Stimulated activated CD4-positive, alpha-beta T cell treated with anti-CD3 and anti-CD28 coated beads, Interleukin-1b, Interleukin-23, amount 100 ng/mL, for 48 hours (primary cell): ENCODE results near the gene ARID5B.

ENCODE experiments used
- DNase-seq: peaks from one replicate; pipeline ENCODE4 v3.0.0-alpha.2; 2020

The ARID5B gene

GRCh38 chr10:62056219-62056618, 154.7 kb downstream of the ARID5B start:
- no peak for DNase-seq

GRCh38 chr10:62056698-62057097, 155.2 kb downstream of the ARID5B start:
- DNase-seq = no peak

- no peak for DNase-seq
Measured at GRCh38 chr10:62057359-62057758, 155.9 kb downstream of the ARID5B start.

- DNase-seq = no peak
Measured at GRCh38 chr10:62057850-62058249, 156.4 kb downstream of the ARID5B start.

- DNase-seq = no peak
Measured at GRCh38 chr10:62058476-62058875, 157.0 kb downstream of the ARID5B start.

- DNase-seq = no peak
Measured at GRCh38 chr10:62058896-62059216, 157.4 kb downstream of the ARID5B start.

GRCh38 chr10:62059217-62059920, 157.9 kb downstream of the ARID5B start:
- DNase-seq = no peak

- DNase-seq = no peak
Measured at GRCh38 chr10:62062028-62062427, 160.5 kb downstream of the ARID5B start.

GRCh38 chr10:62062752-62063512, 161.4 kb downstream of the ARID5B start:
- no peak for DNase-seq

GRCh38 chr10:62063795-62064472, 162.4 kb downstream of the ARID5B start:
- no peak for DNase-seq

- no peak for DNase-seq
Measured at GRCh38 chr10:62067560-62067959, 166.1 kb downstream of the ARID5B start.

- DNase-seq = no peak
Measured at GRCh38 chr10:62068464-62068863, 167.0 kb downstream of the ARID5B start.

- no peak for DNase-seq
Measured at GRCh38 chr10:62069452-62070178, 168.1 kb downstream of the ARID5B start.

- peak; percentile 60 for DNase-seq
Measured at GRCh38 chr10:62071846-62072281, 170.4 kb downstream of the ARID5B start.

GRCh38 chr10:62072901-62073300, 171.4 kb downstream of the ARID5B start:
- no peak for DNase-seq

- DNase-seq = no peak
Measured at GRCh38 chr10:62073429-62073828, 171.9 kb downstream of the ARID5B start.

GRCh38 chr10:62075414-62075813, 173.9 kb downstream of the ARID5B start:
- no peak for DNase-seq

GRCh38 chr10:62075912-62076311, 174.4 kb downstream of the ARID5B start:
- no peak for DNase-seq

- no peak for DNase-seq
Measured at GRCh38 chr10:62076891-62077290, 175.4 kb downstream of the ARID5B start.

GRCh38 chr10:62077330-62078015, 176.0 kb downstream of the ARID5B start:
- DNase-seq = no peak

- DNase-seq = peak; percentile 31
Measured at GRCh38 chr10:62079885-62080559, 178.5 kb downstream of the ARID5B start.

GRCh38 chr10:62080905-62081304, 179.4 kb downstream of the ARID5B start:
- DNase-seq = no peak
